Naive thymus-derived CD4-positive, alpha-beta T cell (primary cell): ENCODE results near the gene STIM2. TPM values are rescaled to one million over a fixed set of nuclear protein-coding genes. Genes with fewer than 3 reads are reported as not detected.

Experiments used
- ATAC-seq: fragments of 150-1000 bp; cut with Tn5 transposase; 2 replicates; pipeline ENCODE4 v1.10.0; 2021; ENCODE audit warnings: mild to moderate bottlenecking, moderate library complexity
- CTCF ChIA-PET: fragments of 350-600 bp; sonication (Branson Sonifier 250); formaldehyde crosslinking; loops from one replicate; lab custom pipeline; 2021; ENCODE audit warnings: antibody characterized with exemption; lab: Charles Lee
- POLR2A ChIA-PET: fragments of 350-600 bp; sonication (Branson Sonifier 250); formaldehyde crosslinking; loops from one replicate; lab custom pipeline; 2021; ENCODE audit warnings: antibody characterized with exemption, inconsistent platforms; lab: Charles Lee
- DNase-seq, 9 donors: peaks; one replicate each; pipeline versions ENCODE4 v3.0.0 to v3.0.0-alpha.2; 2020 to 2022; ENCODE audit warnings: mixed read lengths in 1 of 9
- H3K27ac ChIP-seq: one replicate; pipeline ENCODE4 v1.7.0; 2013; ENCODE audit warnings: mild to moderate bottlenecking, low read depth, low read length, moderate library complexity
- H3K27me3 ChIP-seq, 2 donors: one replicate each; pipeline ENCODE4 v1.7.0; 2013; ENCODE audit warnings: low read length in 2 of 2, mild to moderate bottlenecking in 2 of 2, moderate library complexity in 2 of 2; ENCODE audit not compliant: control insufficient read depth in 2 of 2, insufficient read depth in 2 of 2
- H3K36me3 ChIP-seq, 3 experiments: 1 replicate in 2 of 3; 2 replicates in 1 of 3; pipeline ENCODE4 v1.7.0; 2013; ENCODE audit warnings: low read length in 3 of 3, mild to moderate bottlenecking in 3 of 3, moderate library complexity in 1 of 3; ENCODE audit not compliant: insufficient read depth in 3 of 3, control insufficient read depth in 2 of 3
- H3K4me1 ChIP-seq, 2 donors: one replicate each; pipeline ENCODE4 v1.7.0; 2013; ENCODE audit warnings: low read length in 2 of 2, mild to moderate bottlenecking in 2 of 2, moderate library complexity in 1 of 2; ENCODE audit not compliant: control insufficient read depth in 2 of 2, insufficient read depth in 2 of 2
- H3K4me3 ChIP-seq: 2 replicates; pipeline ENCODE4 v1.7.0; 2013; ENCODE audit warnings: mild to moderate bottlenecking, low read length
- H3K9me3 ChIP-seq, 3 experiments: 1 replicate in 2 of 3; 2 replicates in 1 of 3; pipeline ENCODE4 v1.7.0; 2013; ENCODE audit warnings: low read length in 3 of 3; ENCODE audit not compliant: control insufficient read depth in 2 of 3
- H3K27ac Mint-ChIP-seq, 9 donors: one replicate each; pipeline ENCODE4 v1.8.0; 2020 to 2022; ENCODE audit warnings: mixed read lengths in 9 of 9, mild to moderate bottlenecking in 8 of 9, moderate library complexity in 5 of 9, inconsistent platforms in 2 of 9
- H3K27me3 Mint-ChIP-seq, 5 donors: one replicate each; pipeline ENCODE4 v1.8.0; 2021 to 2022; ENCODE audit warnings: mixed read lengths in 5 of 5, mild to moderate bottlenecking in 1 of 5
- H3K36me3 Mint-ChIP-seq, 5 donors: one replicate each; pipeline ENCODE4 v1.8.0; 2020 to 2022; ENCODE audit warnings: mixed read lengths in 5 of 5, mild to moderate bottlenecking in 3 of 5, inconsistent platforms in 1 of 5
- H3K4me1 Mint-ChIP-seq, 7 donors: one replicate each; pipeline ENCODE4 v1.8.0; 2020 to 2022; ENCODE audit warnings: mixed read lengths in 7 of 7, mild to moderate bottlenecking in 3 of 7, inconsistent platforms in 1 of 7
- H3K4me3 Mint-ChIP-seq, 10 donors: one replicate each; pipeline ENCODE4 v1.8.0; 2020 to 2022; ENCODE audit warnings: mild to moderate bottlenecking in 10 of 10, mixed read lengths in 10 of 10, moderate library complexity in 6 of 10, inconsistent platforms in 2 of 10
- H3K9me3 Mint-ChIP-seq, 11 donors: one replicate each; pipeline ENCODE4 v1.8.0; 2020 to 2022; ENCODE audit warnings: mixed read lengths in 11 of 11, mild to moderate bottlenecking in 4 of 11, inconsistent platforms in 1 of 11, moderate library complexity in 1 of 11
- intact Hi-C, 2 donors: fragments of 100-400 bp; cut with micrococcal nuclease; formaldehyde crosslinking; loops; one replicate each; pipeline ENCODE4 v1.15.1; 2023
- polyA plus RNA-seq, 2 donors: library from polyadenylated mRNA; unstranded; fragments of 300-500 nt; fragmentation: Illumina TruSeq; gene quantifications; one replicate each; pipeline ENCODE4 v1.2.3, GENCODE V29; 2021
- total RNA-seq, 6 experiments: library from RNA in 5 of 6; stranded (reverse) in 5 of 6; gene quantifications; 1 replicate in 5 of 6; 2 replicates in 1 of 6; pipeline ENCODE4 v1.2.3 and lab custom pipeline; 2021 to 2026

The STIM2 gene
- total and polyA plus RNA-seq, 7 experiments from 2014 or later = 24.6 to 103 (median 67.0) TPM

DNA sequence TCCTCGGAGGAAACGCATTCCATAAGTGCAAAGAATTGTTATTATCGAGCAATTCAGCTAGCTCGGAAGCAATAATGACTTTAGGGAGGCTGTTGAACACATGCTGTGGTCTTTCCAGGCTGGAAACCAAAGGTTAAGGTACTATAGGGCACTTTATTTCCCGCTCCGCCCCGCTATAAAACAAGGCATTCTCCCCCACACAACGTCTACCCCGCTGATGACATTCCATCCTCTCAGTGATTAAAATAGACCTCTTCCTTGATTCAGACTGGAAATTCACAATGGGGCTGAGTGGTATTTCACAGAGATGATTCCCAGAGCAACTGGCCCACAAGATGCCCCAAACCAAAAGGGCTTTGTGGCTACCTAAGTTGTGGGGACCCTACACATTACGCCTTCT is 196.4 kb downstream of the STIM2 start:
- Histone ChIP-seq H3K9me3 (no peaks in the 10 kb centered on the region), H3K4me1 (no peaks in the 10 kb centered on the region), H3K27ac (no peak overlapping the region), H3K36me3 (no peaks in the 10 kb centered on the region), H3K27me3 (no peaks in the 10 kb centered on the region), H3K4me3 (no peak overlapping the region)
- intact Hi-C loops = no loop called here
- H3K27me3 Mint-ChIP-seq = peaks cover 2 to 35% (median 20%) of the 10 kb centered on the region in 5 donors
- H3K36me3 Mint-ChIP-seq = no peaks in the 10 kb centered on the region
- ATAC-seq (no peak), DNase-seq (no peak)
- no peaks in the 10 kb centered on the region for H3K4me1 Mint-ChIP-seq
- no peak overlapping the region for H3K4me3 Mint-ChIP-seq
- H3K27ac Mint-ChIP-seq = no peak overlapping the region
- ChIA-PET CTCF (no interaction called here), POLR2A (no interaction called here)
- no peaks in the 10 kb centered on the region for H3K9me3 Mint-ChIP-seq

DNA sequence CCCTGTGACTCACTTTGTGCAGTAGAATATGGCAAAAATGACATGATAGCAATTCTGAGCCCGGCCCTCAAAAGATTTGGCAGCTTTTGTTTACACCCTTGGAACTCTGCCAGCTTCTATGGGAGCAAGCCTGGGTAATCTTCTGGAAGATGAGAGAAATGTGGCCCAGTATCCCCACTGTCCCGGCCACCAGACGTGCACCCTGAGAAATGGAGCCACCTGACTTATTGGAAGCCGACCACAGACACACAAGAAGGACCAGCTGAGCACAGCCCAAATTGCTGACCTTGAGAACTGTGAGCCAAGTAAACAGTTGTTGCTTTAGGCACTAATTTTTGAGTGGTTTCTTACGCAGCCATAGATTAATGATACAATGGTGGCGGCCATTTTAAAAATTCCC is 197.0 kb downstream of the STIM2 start:
- Mint-ChIP-seq H3K36me3 (no peaks in the 10 kb centered on the region), H3K4me1 (no peaks in the 10 kb centered on the region), H3K27me3 (peaks cover 2 to 29% (median 22%) of the 10 kb centered on the region in 5 donors), H3K9me3 (no peaks in the 10 kb centered on the region), H3K27ac (no peak overlapping the region), H3K4me3 (no peak overlapping the region)
- H3K27me3 ChIP-seq = no peaks in the 10 kb centered on the region
- no peak for DNase-seq
- ATAC-seq = no peak
- ChIA-PET POLR2A (no interaction called here), CTCF (no interaction called here)
- no peaks in the 10 kb centered on the region for H3K36me3 ChIP-seq
- H3K9me3 ChIP-seq = no peaks in the 10 kb centered on the region
- no peaks in the 10 kb centered on the region for H3K4me1 ChIP-seq
- intact Hi-C loops = no loop called here
- H3K27ac ChIP-seq = no peak overlapping the region
- H3K4me3 ChIP-seq = no peak overlapping the region

DNA sequence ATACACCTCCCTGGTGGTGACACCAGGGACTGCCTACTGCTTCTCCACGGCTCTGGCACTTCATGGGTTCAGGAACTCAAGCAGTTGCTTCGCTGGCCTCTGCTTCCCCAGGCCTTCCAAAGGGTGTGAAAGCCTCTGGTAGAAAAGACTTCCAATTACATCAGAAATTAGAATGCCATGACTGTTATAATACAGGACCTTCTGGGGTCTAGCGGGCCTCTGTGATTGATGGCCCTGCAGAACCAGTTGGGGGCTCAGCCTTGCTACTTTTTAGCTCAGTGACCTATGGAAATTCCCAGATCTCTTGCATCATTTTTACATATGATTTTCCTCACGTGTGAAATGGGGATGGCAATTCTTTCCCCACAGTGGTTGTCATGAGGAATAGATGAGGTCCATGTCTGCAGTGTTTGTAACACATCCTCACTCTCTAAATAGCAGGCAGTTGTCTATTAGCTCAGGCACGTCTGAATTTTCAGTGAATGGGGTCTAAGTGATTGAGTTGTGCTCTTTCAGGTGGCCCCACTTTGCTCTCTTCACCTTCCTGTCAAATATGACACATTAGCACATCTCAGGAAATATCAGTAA is 198.3 kb downstream of the STIM2 start:
- Histone ChIP-seq H3K27me3 (no peaks in the 10 kb centered on the region), H3K4me1 (no peaks in the 10 kb centered on the region), H3K4me3 (no peak overlapping the region), H3K27ac (no peak overlapping the region), H3K36me3 (no peaks in the 10 kb centered on the region), H3K9me3 (no peaks in the 10 kb centered on the region)
- DNase-seq = no peak
- no peaks in the 10 kb centered on the region for H3K9me3 Mint-ChIP-seq
- H3K27ac Mint-ChIP-seq = no peak overlapping the region
- CTCF ChIA-PET = no interaction called here
- POLR2A ChIA-PET = no interaction called here
- intact Hi-C loops = no loop called here
- H3K27me3 Mint-ChIP-seq = peaks cover 0 to 19% (median 18%) of the 10 kb centered on the region in 5 donors
- no peaks in the 10 kb centered on the region for H3K36me3 Mint-ChIP-seq
- no peak overlapping the region for H3K4me3 Mint-ChIP-seq
- ATAC-seq = no peak
- H3K4me1 Mint-ChIP-seq = no peaks in the 10 kb centered on the region

DNA sequence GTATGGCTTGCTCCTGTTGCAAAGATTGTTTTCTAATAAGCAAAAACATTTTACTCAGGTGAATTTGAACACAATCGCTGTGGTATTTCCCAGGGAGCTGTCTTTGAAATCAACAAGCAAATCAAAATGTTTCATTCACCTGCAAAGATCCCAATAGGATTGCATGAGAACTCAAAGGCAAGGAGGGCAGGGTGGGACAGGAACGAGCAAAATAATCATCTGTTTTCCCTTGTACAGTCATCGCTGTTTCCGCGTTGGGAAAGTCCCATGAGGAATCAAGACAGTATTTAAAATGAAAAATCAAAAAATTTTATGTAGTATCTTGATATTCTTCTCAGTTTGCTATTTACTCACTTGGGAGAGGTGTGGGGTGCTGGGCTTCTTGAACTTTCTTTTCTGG is 198.8 kb downstream of the STIM2 start:
- Mint-ChIP-seq H3K27me3 (peaks cover 0 to 19% (median 15%) of the 10 kb centered on the region in 5 donors), H3K27ac (no peak overlapping the region), H3K4me1 (no peaks in the 10 kb centered on the region), H3K9me3 (no peaks in the 10 kb centered on the region), H3K4me3 (no peak overlapping the region), H3K36me3 (no peaks in the 10 kb centered on the region)
- intact Hi-C loops = no loop called here
- CTCF ChIA-PET = no interaction called here
- Histone ChIP-seq H3K4me3 (no peak overlapping the region), H3K4me1 (no peaks in the 10 kb centered on the region), H3K27me3 (no peaks in the 10 kb centered on the region), H3K36me3 (no peaks in the 10 kb centered on the region), H3K27ac (no peak overlapping the region), H3K9me3 (no peaks in the 10 kb centered on the region)
- POLR2A ChIA-PET = no interaction called here
- ATAC-seq = no peak
- DNase-seq = no peak

DNA sequence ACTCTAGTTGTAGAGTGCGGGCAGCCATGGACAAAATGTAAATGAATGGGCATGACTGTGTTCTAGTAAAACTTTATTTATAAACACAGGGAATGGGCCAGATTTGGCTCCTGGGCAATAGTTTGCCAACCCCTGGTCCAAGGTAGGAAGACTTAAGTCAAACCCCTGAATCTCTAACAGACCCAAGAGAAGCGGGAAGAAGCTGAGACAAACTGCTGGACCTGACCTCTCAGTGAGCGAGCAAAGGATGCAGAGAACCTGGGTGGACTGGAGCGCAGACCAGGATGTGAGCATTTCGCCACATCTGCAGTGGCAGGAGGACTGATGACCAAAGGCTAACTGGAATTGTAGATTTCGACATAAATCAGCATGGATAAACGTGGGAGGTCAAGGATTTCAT is 201.6 kb downstream of the STIM2 start:
- no peak overlapping the region for H3K4me3 ChIP-seq
- ChIA-PET CTCF (no interaction called here), POLR2A (no interaction called here)
- H3K9me3 ChIP-seq = no peaks in the 10 kb centered on the region
- Mint-ChIP-seq H3K27me3 (peaks cover 0 to 19% (median 8%) of the 10 kb centered on the region in 5 donors), H3K4me1 (no peaks in the 10 kb centered on the region), H3K9me3 (no peaks in the 10 kb centered on the region), H3K36me3 (no peaks in the 10 kb centered on the region), H3K4me3 (no peak overlapping the region), H3K27ac (no peak overlapping the region)
- no peak for DNase-seq
- no peak for ATAC-seq
- no peaks in the 10 kb centered on the region for H3K27me3 ChIP-seq
- intact Hi-C loops = no loop called here
- H3K27ac ChIP-seq = no peak overlapping the region
- no peaks in the 10 kb centered on the region for H3K4me1 ChIP-seq
- no peaks in the 10 kb centered on the region for H3K36me3 ChIP-seq

DNA sequence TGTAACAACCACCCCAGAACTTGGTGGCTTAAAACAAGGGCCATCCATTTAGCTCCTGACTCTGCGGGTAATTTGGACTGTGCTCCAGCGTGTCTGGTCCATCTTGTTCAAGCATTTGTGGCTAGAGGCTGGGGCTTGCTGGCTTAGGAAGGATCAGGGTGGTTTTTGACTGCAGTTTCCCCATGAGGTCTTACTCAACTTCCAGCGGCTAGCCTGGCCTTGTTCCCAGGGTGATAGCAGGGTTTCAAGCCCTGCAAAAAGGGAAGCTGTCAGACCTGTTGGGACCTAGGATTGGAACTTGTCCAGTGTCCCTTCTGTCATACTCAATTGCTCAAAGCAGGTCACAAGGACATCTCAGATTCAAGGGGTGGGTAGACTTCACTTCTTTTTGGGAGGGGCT is 205.9 kb downstream of the STIM2 start:
- CTCF ChIA-PET = no interaction called here
- POLR2A ChIA-PET = no interaction called here
- no peak overlapping the region for H3K27ac ChIP-seq
- H3K4me1 Mint-ChIP-seq = no peaks in the 10 kb centered on the region
- H3K27me3 ChIP-seq = no peaks in the 10 kb centered on the region
- DNase-seq = no peak
- no peaks in the 10 kb centered on the region for H3K36me3 Mint-ChIP-seq
- H3K27me3 Mint-ChIP-seq = peaks cover 0 to 22% (median 2%) of the 10 kb centered on the region in 5 donors
- H3K9me3 Mint-ChIP-seq = peaks cover 0 to 5% (median 3%) of the 10 kb centered on the region in 11 donors
- ATAC-seq = peak; percentile 72
- no peak overlapping the region for H3K4me3 Mint-ChIP-seq
- H3K9me3 ChIP-seq = no peaks in the 10 kb centered on the region
- no peak overlapping the region for H3K27ac Mint-ChIP-seq
- H3K36me3 ChIP-seq = no peaks in the 10 kb centered on the region
- no peak overlapping the region for H3K4me3 ChIP-seq
- intact Hi-C loops = no loop called here
- no peaks in the 10 kb centered on the region for H3K4me1 ChIP-seq

DNA sequence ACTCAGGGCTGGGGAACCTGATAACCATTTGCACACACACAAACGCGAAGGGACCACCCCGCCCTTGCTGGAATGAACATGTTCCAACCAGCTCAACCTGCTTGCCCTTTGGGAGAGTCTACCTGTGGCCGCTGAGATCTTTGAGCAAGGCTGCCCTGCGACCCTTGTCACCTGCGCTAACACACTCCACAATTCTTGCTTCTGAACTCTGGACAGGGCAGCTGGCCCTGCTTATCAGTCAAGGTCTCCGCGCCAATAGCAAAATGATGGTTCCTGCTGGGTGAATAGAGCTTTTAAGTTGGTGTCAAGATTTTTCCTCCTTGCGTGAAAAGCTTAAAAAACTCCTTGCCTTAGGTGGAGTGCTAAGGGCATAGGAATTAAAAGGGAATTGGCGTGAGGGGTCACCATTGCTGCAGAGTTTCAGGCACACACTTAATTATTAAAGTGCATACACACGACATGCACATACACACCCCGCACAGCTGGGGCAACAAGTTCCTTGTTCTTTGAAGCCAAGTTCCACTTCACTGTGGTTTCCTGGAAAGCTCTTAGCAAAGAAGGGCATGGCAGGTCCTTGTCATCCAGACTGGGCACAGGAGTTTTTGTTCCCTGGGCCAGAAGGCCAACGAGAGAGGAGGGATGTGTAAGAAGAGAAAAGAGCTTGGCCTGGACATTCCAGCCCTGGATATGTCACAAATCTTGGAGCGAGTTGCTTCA is 207.7 kb downstream of the STIM2 start:
- Histone ChIP-seq H3K4me1 (no peaks in the 10 kb centered on the region), H3K27me3 (no peaks in the 10 kb centered on the region), H3K27ac (no peak overlapping the region), H3K36me3 (no peaks in the 10 kb centered on the region), H3K4me3 (no peak overlapping the region), H3K9me3 (no peaks in the 10 kb centered on the region)
- ChIA-PET POLR2A (interaction anchor here (0.5 kb wide), 1 partner anchor 945 kb away, joined by 3 read pairs; no protein-coding TSS in a partner anchor), CTCF (no interaction called here)
- ATAC-seq (no peak), DNase-seq (no peak)
- no peak overlapping the region for H3K27ac Mint-ChIP-seq
- intact Hi-C loops = no loop called here
- H3K27me3 Mint-ChIP-seq = peaks cover 0 to 14% (median 0%) of the 10 kb centered on the region in 5 donors
- H3K9me3 Mint-ChIP-seq = peaks cover 0 to 5% (median 3%) of the 10 kb centered on the region in 11 donors
- no peaks in the 10 kb centered on the region for H3K36me3 Mint-ChIP-seq
- no peak overlapping the region for H3K4me3 Mint-ChIP-seq
- H3K4me1 Mint-ChIP-seq = no peaks in the 10 kb centered on the region
